Stimulated activated CD4-positive, alpha-beta T cell treated with anti-CD3 and anti-CD28 coated beads, Interleukin-4, amount 100 ng/mL, for 48 hours (primary cell): ENCODE results near the gene CALCB.

Source experiments
- DNase-seq, 2 donors: peaks; one replicate each; pipeline ENCODE4 v3.0.0-alpha.2; 2020; ENCODE audit warnings: low read depth in 2 of 2

Gene CALCB

GRCh38 chr11:15118431-15118830 lies 45.0 kb downstream of the CALCB start:
- DNase-seq: no peak

GRCh38 chr11:15119352-15119751 lies 46.0 kb downstream of the CALCB start:
- DNase-seq: no peak

DNA sequence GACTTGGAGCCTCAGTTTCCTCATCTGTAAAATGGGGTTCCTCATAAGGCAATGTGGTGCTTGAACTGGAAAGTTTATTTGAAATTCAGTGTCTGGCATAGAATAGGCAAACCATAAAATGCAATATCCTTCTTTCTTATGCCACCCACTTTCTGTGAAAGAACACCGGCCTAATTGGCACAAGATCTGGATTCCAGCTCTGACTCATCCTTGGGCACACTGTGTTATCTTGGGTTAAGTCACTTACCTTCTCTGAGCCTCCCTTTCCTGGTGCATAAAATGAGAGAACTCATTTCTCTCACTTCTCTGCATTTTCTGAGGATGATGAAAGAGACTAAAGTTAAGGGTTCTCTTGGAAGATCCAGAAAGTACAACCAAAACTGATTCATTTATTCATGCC lies 46.4 kb downstream of the CALCB start:
- no peak for DNase-seq

DNA sequence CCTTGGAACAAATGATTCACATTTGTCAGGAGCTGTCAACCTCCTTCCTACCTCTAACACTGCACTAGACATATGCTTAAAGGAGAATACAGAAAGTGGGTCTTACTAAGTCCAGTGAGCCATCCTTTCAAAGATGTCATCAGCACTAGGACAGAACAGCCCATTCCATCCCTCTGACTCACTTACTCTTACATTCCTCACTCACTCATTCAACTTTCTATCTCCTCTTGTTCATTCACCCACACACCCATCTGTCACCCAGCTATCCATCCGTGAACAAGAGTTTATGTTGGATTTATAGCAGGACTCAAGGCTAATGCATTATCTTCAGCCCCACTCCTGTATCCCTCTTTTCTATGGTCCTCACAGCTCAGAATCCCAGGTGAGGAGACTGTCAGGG lies 50.5 kb downstream of the CALCB start:
- no peak for DNase-seq

- DNase-seq: no peak
Observed at GRCh38 chr11:15124528-15124927, 51.1 kb downstream of the CALCB start.

DNA sequence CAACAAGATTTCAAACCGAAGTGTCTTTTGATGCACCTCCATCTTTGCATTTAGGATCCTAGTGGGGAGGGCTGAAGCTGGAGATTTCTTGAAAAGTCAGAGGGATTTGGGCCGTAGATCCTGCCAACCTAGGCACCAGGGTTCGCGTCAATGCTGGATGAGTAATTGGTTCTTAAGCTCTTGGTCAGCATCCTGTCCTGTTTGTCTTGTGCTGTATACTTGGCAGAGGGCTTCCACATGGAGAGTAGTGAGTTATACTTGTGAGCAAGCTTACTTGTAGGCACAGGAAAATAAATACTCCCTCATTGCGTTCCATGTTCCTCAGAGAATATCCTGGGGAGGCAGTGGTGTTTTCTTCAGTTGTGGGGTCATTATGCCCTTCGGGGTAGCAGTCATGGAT lies 53.9 kb downstream of the CALCB start:
- DNase-seq: no peak
